CD14-positive monocyte (primary cell): ENCODE results near the gene SYNRG. TPM values are rescaled to one million over a fixed set of nuclear protein-coding genes. Genes with fewer than 3 reads are reported as not detected.

Source experiments
- DNase-seq, 3 donors: peaks; one replicate each; pipeline ENCODE4 v3.0.0-alpha.2; 2011 to 2022
- H2AFZ ChIP-seq: 2 replicates; pipeline ENCODE4 v1.6.0; 2012; ENCODE audit warnings: mild to moderate bottlenecking, low read depth, low read length, inconsistent platforms; ENCODE audit not compliant: insufficient read depth, poor library complexity, severe bottlenecking
- H3K27ac ChIP-seq, 2 donors: 1 replicate in 1 of 2; 2 replicates in 1 of 2; pipeline ENCODE4 v1.5.1; 2012 to 2013; ENCODE audit warnings: low read length in 2 of 2, control low read depth in 1 of 2, inconsistent platforms in 1 of 2, low read depth in 1 of 2, mild to moderate bottlenecking in 1 of 2
- H3K27me3 ChIP-seq, 2 donors: one replicate each; pipeline versions ENCODE4 v1.6.0 to v1.6.1; 2011 to 2013; ENCODE audit warnings: low read length in 2 of 2; ENCODE audit not compliant: control insufficient read depth in 2 of 2, insufficient read depth in 2 of 2
- H3K36me3 ChIP-seq, 2 donors: replicated peaks in 1 of 2; 1 replicate in 1 of 2; 2 replicates in 1 of 2; pipeline versions ENCODE4 v1.5.1 to v1.6.1; 2012 to 2013; ENCODE audit warnings: low read length in 2 of 2, control low read depth in 1 of 2, inconsistent platforms in 1 of 2, mild to moderate bottlenecking in 1 of 2; ENCODE audit not compliant: insufficient read depth in 2 of 2, control insufficient read depth in 1 of 2
- H3K4me1 ChIP-seq, 2 donors: 1 replicate in 1 of 2; 2 replicates in 1 of 2; pipeline versions ENCODE4 v1.5.1 to v1.6.1; 2012 to 2013; ENCODE audit warnings: low read length in 2 of 2, control low read depth in 1 of 2, inconsistent platforms in 1 of 2, mild to moderate bottlenecking in 1 of 2, moderate library complexity in 1 of 2; ENCODE audit not compliant: insufficient read depth in 2 of 2, control insufficient read depth in 1 of 2
- H3K4me2 ChIP-seq: replicated peaks from 2 replicates; pipeline ENCODE3; 2012; ENCODE audit warnings: low read length, moderate library complexity, mild to moderate bottlenecking; ENCODE audit not compliant: poor library complexity, severe bottlenecking; ENCODE audit errors: extremely low read depth
- H3K4me3 ChIP-seq, 3 experiments: fragments of 200-600 bp in 1 of 3; sonication (generic) in 1 of 3; replicated peaks in 1 of 3; 1 replicate in 2 of 3; 2 replicates in 1 of 3; pipeline ENCODE4 v1.5.1; 2011 to 2013; ENCODE audit warnings: low read length in 3 of 3, mild to moderate bottlenecking in 3 of 3, control low read depth in 2 of 3, low read depth in 2 of 3, inconsistent platforms in 1 of 3, moderate library complexity in 1 of 3
- H3K79me2 ChIP-seq: 2 replicates; pipeline ENCODE4 v1.6.0; 2012; ENCODE audit warnings: mild to moderate bottlenecking, control low read depth, inconsistent platforms, low read length, moderate library complexity; ENCODE audit not compliant: insufficient read depth
- H3K9ac ChIP-seq: 2 replicates; pipeline ENCODE4 v1.6.0; 2017; ENCODE audit warnings: low read length, mild to moderate bottlenecking; ENCODE audit not compliant: insufficient read depth, poor library complexity, severe bottlenecking
- H3K9me3 ChIP-seq, 2 donors: replicated peaks in 1 of 2; 1 replicate in 1 of 2; 2 replicates in 1 of 2; pipeline versions ENCODE4 v1.5.1 to v1.6.1; 2012 to 2013; ENCODE audit warnings: low read length in 2 of 2, control low read depth in 1 of 2; ENCODE audit not compliant: control insufficient read depth in 1 of 2, insufficient read depth in 1 of 2
- H4K20me1 ChIP-seq: 2 replicates; pipeline ENCODE4 v1.6.0; 2012; ENCODE audit warnings: mild to moderate bottlenecking, low read length, control low read depth, moderate library complexity; ENCODE audit not compliant: insufficient read depth
- H3K27ac Mint-ChIP-seq, 7 donors: one replicate each; pipeline ENCODE4 v1.8.0; 2020; ENCODE audit warnings: mild to moderate bottlenecking in 7 of 7, mixed read lengths in 7 of 7, moderate library complexity in 6 of 7, inconsistent platforms in 2 of 7
- H3K27me3 Mint-ChIP-seq, 3 donors: one replicate each; pipeline ENCODE4 v1.8.0; 2021 to 2022; ENCODE audit warnings: low read depth in 3 of 3, mild to moderate bottlenecking in 3 of 3, mixed read lengths in 3 of 3, moderate library complexity in 3 of 3, inconsistent platforms in 1 of 3
- H3K36me3 Mint-ChIP-seq, 2 donors: one replicate each; pipeline ENCODE4 v1.8.0; 2020; ENCODE audit warnings: mixed read lengths in 2 of 2, inconsistent platforms in 1 of 2, mild to moderate bottlenecking in 1 of 2
- H3K4me1 Mint-ChIP-seq: one replicate; pipeline ENCODE4 v1.8.0; 2020; ENCODE audit warnings: mild to moderate bottlenecking, mixed read lengths
- H3K4me3 Mint-ChIP-seq, 2 donors: one replicate each; pipeline ENCODE4 v1.8.0; 2020; ENCODE audit warnings: mild to moderate bottlenecking in 2 of 2, mixed read lengths in 2 of 2, moderate library complexity in 1 of 2
- H3K9me3 Mint-ChIP-seq, 7 donors: one replicate each; pipeline ENCODE4 v1.8.0; 2020 to 2022; ENCODE audit warnings: mixed read lengths in 7 of 7, mild to moderate bottlenecking in 6 of 7, moderate library complexity in 6 of 7, inconsistent platforms in 2 of 7
- CTCF ChIP-seq: fragments of 200-600 bp; IDR thresholded peaks from one replicate; pipeline ENCODE4 v1.8.0; 2022; ENCODE audit warnings: antibody characterized with exemption, mild to moderate bottlenecking
- WGBS: methylation state at CpG from one replicate; pipeline ENCODE4 v1.1.5; 2013; ENCODE audit warnings: missing lambda C conversion rate; ENCODE audit not compliant: insufficient coverage; 5-methylcytosine and 5-hydroxymethylcytosine counted together
- intact Hi-C, 2 donors: fragments of 100-400 bp; cut with micrococcal nuclease; formaldehyde crosslinking; loops; one replicate each; pipeline versions ENCODE4 v1.15.0 to v1.15.1; 2023
- polyA plus RNA-seq, 3 donors: library from polyadenylated mRNA; depleted of rRNA in 1 of 3; unstranded in 2 of 3; stranded (reverse) in 1 of 3; fragments of 300-500 nt in 2 of 3; fragments of >200 nt in 1 of 3; fragmentation: Illumina TruSeq in 2 of 3; gene quantifications; 1 replicate in 2 of 3; 2 replicates in 1 of 3; pipeline ENCODE4 v1.2.3, GENCODE V29; 2012 to 2021

Gene SYNRG
- polyA plus RNA-seq, 3 donors, result 13.1 to 17.5 (median 16.9) TPM

- peak overlapping the region in 2 of 7 donors; percentile 19 to 67 for H3K27ac Mint-ChIP-seq
- no peak overlapping the region for H3K9ac ChIP-seq
- H3K4me3 Mint-ChIP-seq, result no peak overlapping the region
- H3K4me1 Mint-ChIP-seq, result peaks cover 10% of the 10 kb centered on the region
- no peaks in the 10 kb centered on the region for H3K9me3 Mint-ChIP-seq
- intact Hi-C loops, result no loop called here
- H4K20me1 ChIP-seq, result peaks cover 35% of the 10 kb centered on the region
- peaks cover under 1% of the 10 kb centered on the region for H3K79me2 ChIP-seq
- H3K4me1 ChIP-seq, result no peaks in the 10 kb centered on the region
- TF ChIP-seq CTCF, result no peak
- DNase-seq, result no peak
- H3K27me3 Mint-ChIP-seq, result no peaks in the 10 kb centered on the region
- no peak overlapping the region for H3K4me2 ChIP-seq
- H3K9me3 ChIP-seq, result no peaks in the 10 kb centered on the region
- H3K27ac ChIP-seq, result peak overlapping the region in 1 of 2 donors; percentile 11
- H3K36me3 ChIP-seq, result peaks cover 52 to 87% of the 10 kb centered on the region in 2 donors
- H3K27me3 ChIP-seq, result no peaks in the 10 kb centered on the region
- WGBS, result 28% methylated on average over 6 of the region's 6 CpGs
- H2AFZ ChIP-seq, result no peak overlapping the region
- H3K36me3 Mint-ChIP-seq, result peaks cover 64 to 71% of the 10 kb centered on the region in 2 donors
- no peak overlapping the region for H3K4me3 ChIP-seq
These were observed 55.7 kb downstream of the SYNRG start for GRCh38 chr17:37553401-37553966.

DNA sequence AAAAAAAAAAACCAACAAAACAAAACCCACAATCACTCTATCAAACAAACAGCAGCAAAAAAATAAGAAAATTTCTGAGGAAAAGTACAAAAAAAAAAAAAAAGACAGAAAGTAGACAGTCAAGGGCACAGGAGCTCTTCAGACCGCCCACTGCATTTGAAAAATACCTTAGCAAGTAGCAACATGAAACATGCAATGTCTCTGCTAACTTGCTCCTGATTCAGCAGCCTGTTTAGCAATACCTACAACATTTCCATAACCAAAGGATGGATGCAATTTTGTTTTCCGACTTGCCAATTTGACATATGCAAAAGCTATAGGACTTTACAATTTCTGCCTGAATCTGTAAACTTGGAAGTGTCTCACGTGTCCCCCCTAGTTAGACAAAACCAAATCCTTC, 57.4 kb downstream of the SYNRG start:
- no peak overlapping the region for H3K9ac ChIP-seq
- no peak overlapping the region for H3K4me3 ChIP-seq
- intact Hi-C loops, result no loop called here
- Mint-ChIP-seq H3K4me1 (peaks cover 10% of the 10 kb centered on the region), H3K27ac (no peak overlapping the region), H3K27me3 (no peaks in the 10 kb centered on the region), H3K9me3 (no peaks in the 10 kb centered on the region), H3K36me3 (peaks cover 52 to 70% of the 10 kb centered on the region in 2 donors), H3K4me3 (no peak overlapping the region)
- peaks cover 37 to 87% of the 10 kb centered on the region in 2 donors for H3K36me3 ChIP-seq
- no peak overlapping the region for H2AFZ ChIP-seq
- WGBS, result 100% methylated on average over 1 of the region's 3 CpGs
- no peaks in the 10 kb centered on the region for H3K9me3 ChIP-seq
- peaks cover 3% of the 10 kb centered on the region for H3K79me2 ChIP-seq
- H3K4me1 ChIP-seq, result no peaks in the 10 kb centered on the region
- H3K27me3 ChIP-seq, result no peaks in the 10 kb centered on the region
- peaks cover 50% of the 10 kb centered on the region for H4K20me1 ChIP-seq
- no peak for TF ChIP-seq CTCF
- H3K4me2 ChIP-seq, result no peak overlapping the region
- no peak overlapping the region for H3K27ac ChIP-seq
- DNase-seq, result no peak
